HEK293T (cell line): ENCODE results near the gene RWDD4.

Source experiments
- BHLHE40 ChIP-seq: fragments of 450-650 bp; IDR thresholded peaks from 2 replicates; pipeline ENCODE4 v1.6.1; 2016; ENCODE audit warnings: mild to moderate bottlenecking, moderate library complexity, borderline replicate concordance
- ELF4 ChIP-seq: fragments of 450-650 bp; IDR thresholded peaks from 2 replicates; pipeline ENCODE4 v1.6.1; 2017; ENCODE audit warnings: antibody characterized with exemption
- FOXA1 ChIP-seq: fragments of 450-650 bp; IDR thresholded peaks from 2 replicates; pipeline ENCODE4 v1.6.1; 2016; ENCODE audit warnings: mild to moderate bottlenecking
- FOXK2 ChIP-seq: fragments of 450-650 bp; IDR thresholded peaks from 2 replicates; pipeline ENCODE4 v1.6.1; 2016; ENCODE audit warnings: mild to moderate bottlenecking
- FOXM1 ChIP-seq: fragments of 450-650 bp; IDR thresholded peaks from 2 replicates; pipeline ENCODE4 v1.6.1; 2017; ENCODE audit warnings: mild to moderate bottlenecking, borderline replicate concordance
- HDGF ChIP-seq: fragments of 450-650 bp; IDR thresholded peaks from 2 replicates; pipeline ENCODE4 v1.6.1; 2017; ENCODE audit warnings: antibody characterized with exemption, borderline replicate concordance
- L3MBTL2 ChIP-seq: fragments of 450-650 bp; conservative IDR thresholded peaks from 2 replicates; pipeline ENCODE4 v1.6.1; 2016; ENCODE audit warnings: mild to moderate bottlenecking
- TARDBP ChIP-seq: fragments of 450-650 bp; IDR thresholded peaks from 2 replicates; pipeline ENCODE4 v1.6.1; 2016
- ZNF384 ChIP-seq: fragments of 450-650 bp; IDR thresholded peaks from 2 replicates; pipeline ENCODE4 v1.6.1; 2016
- TF ChIP-seq, protein P1 (sequence below): fragments of 450-650 bp; IDR thresholded peaks from 2 replicates; pipeline ENCODE4 v1.6.1; 2016

DNA sequence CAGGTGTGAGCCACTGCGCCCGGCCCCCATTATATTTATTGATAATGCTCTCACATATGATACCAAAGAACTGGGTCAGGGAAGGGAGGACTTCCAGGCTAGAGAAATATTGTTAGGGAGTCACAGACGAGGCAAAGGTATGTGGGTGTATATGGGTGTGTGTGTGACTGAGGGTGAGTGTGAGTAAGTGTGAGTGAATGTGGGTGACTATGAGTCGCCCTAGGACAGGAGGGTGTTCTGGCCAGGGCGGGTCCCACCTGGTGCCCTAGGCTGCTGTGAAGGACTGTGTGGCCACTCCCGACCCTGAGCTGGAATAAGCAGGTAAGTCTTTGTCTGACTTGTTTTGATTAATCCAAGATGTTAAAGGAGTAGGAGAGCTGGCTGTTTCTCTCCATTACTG is 34.4 kb downstream of the RWDD4 start:
- no peak for TF ChIP-seq FOXA1
- TF ChIP-seq, protein P1, sequence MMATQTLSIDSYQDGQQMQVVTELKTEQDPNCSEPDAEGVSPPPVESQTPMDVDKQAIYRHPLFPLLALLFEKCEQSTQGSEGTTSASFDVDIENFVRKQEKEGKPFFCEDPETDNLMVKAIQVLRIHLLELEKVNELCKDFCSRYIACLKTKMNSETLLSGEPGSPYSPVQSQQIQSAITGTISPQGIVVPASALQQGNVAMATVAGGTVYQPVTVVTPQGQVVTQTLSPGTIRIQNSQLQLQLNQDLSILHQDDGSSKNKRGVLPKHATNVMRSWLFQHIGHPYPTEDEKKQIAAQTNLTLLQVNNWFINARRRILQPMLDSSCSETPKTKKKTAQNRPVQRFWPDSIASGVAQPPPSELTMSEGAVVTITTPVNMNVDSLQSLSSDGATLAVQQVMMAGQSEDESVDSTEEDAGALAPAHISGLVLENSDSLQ: no peak
- no peak for TF ChIP-seq FOXM1
- TF ChIP-seq ELF4: no peak
- TF ChIP-seq TARDBP: no peak
- no peak for TF ChIP-seq ZNF384
- TF ChIP-seq FOXK2: no peak
- no peak for TF ChIP-seq L3MBTL2
- no peak for TF ChIP-seq BHLHE40
- no peak for TF ChIP-seq HDGF
